Posterior cingulate gyrus (tissue), 11 donors: ENCODE measurements around the gene ADAMTS8.
A peak's percentile ranks its signal among the peaks of the same experiment; 100 is the strongest.

Experiments
- DNase-seq, 10 donors: peaks; one replicate each; pipeline versions ENCODE4 v3.0.0 to v3.0.0-alpha.2; 2020 to 2021; ENCODE audit warnings: mixed read lengths in 3 of 10
- intact Hi-C: fragments of 100-400 bp; cut with DNase I; formaldehyde crosslinking; loops from one replicate; pipeline ENCODE4 v1.15.1; 2023

ADAMTS8 gene

GRCh38 chr11:130441719-130442118, 13.3 kb upstream of the ADAMTS8 start:
- intact Hi-C loops: no loop called here
- DNase-seq: no peak

- intact Hi-C loops: loop anchor here (10.0 kb wide), 1 partner anchor 455 kb away; no protein-coding TSS in a partner anchor
- peak in 2 of 10 donors; percentile 22 to 62 for DNase-seq
Observed at GRCh38 chr11:130439876-130440275, 11.5 kb upstream of the ADAMTS8 start.

- DNase-seq: no peak
- intact Hi-C loops: loop anchor here (10.0 kb wide), 1 partner anchor 456 kb away; no protein-coding TSS in a partner anchor
Observed at GRCh38 chr11:130439160-130439519, 10.7 kb upstream of the ADAMTS8 start.

- peak in 2 of 10 donors; percentile 26 to 52 for DNase-seq
- intact Hi-C loops: loop anchor here (10.0 kb wide), 1 partner anchor 456 kb away; no protein-coding TSS in a partner anchor
Observed at GRCh38 chr11:130438401-130439159, 10.2 kb upstream of the ADAMTS8 start.

GRCh38 chr11:130437848-130438247, 9.4 kb upstream of the ADAMTS8 start:
- DNase-seq: peak in 2 of 10 donors; percentile 25 to 26
- intact Hi-C loops: loop anchor here (10.0 kb wide), 1 partner anchor 457 kb away; no protein-coding TSS in a partner anchor

- intact Hi-C loops: loop anchor here (10.0 kb wide), 1 partner anchor 459 kb away; no protein-coding TSS in a partner anchor
- DNase-seq: peak in 1 of 10 donors; percentile 25
Observed at GRCh38 chr11:130436171-130436570, 7.8 kb upstream of the ADAMTS8 start.

- DNase-seq: no peak
- intact Hi-C loops: loop anchor here (1.0 to 10.0 kb wide), 3 partner anchors 231 to 459 kb away; no protein-coding TSS in a partner anchor
Observed at GRCh38 chr11:130435671-130436070, 7.3 kb upstream of the ADAMTS8 start.

- intact Hi-C loops: loop anchor here (1.0 to 10.0 kb wide), 3 partner anchors 232 to 460 kb away; no protein-coding TSS in a partner anchor
- DNase-seq: peak; percentile 67 to 97 (median 79)
Observed at GRCh38 chr11:130434521-130435223, 6.3 kb upstream of the ADAMTS8 start.

GRCh38 chr11:130433357-130433756, 4.9 kb upstream of the ADAMTS8 start:
- DNase-seq: no peak
- intact Hi-C loops: loop anchor here (10.0 kb wide), 1 partner anchor 461 kb away; no protein-coding TSS in a partner anchor

- DNase-seq: no peak
- intact Hi-C loops: loop anchor here (1.0 to 10.0 kb wide), 2 partner anchors 218 to 463 kb away; no protein-coding TSS in a partner anchor
Observed at GRCh38 chr11:130431801-130432200, 3.4 kb upstream of the ADAMTS8 start.

- peak; percentile 60 to 95 (median 83) for DNase-seq
- intact Hi-C loops: loop anchor here (1.0 to 10.0 kb wide), 2 partner anchors 217 to 463 kb away; no protein-coding TSS in a partner anchor
Observed at GRCh38 chr11:130431331-130431773, 2.9 kb upstream of the ADAMTS8 start.

GRCh38 chr11:130429983-130430382, 1.6 kb upstream of the ADAMTS8 start:
- intact Hi-C loops: loop anchor here (2.0 to 10.0 kb wide), 2 partner anchors 117 to 465 kb away; no protein-coding TSS in a partner anchor
- DNase-seq: no peak

GRCh38 chr11:130429120-130429681, 792 bp upstream of the ADAMTS8 start:
- DNase-seq: peak in 1 of 10 donors; percentile 13
- intact Hi-C loops: loop anchor here (2.0 kb wide), 1 partner anchor 116 kb away; no protein-coding TSS in a partner anchor

- intact Hi-C loops: loop anchor here (1.0 to 2.0 kb wide), 3 partner anchors 37 to 214 kb away; no protein-coding TSS in a partner anchor
- peak in 6 of 10 donors; percentile 62 to 95 (median 80) for DNase-seq
Observed at GRCh38 chr11:130427581-130428315, 661 bp downstream of the ADAMTS8 start.

- DNase-seq: peak in 4 of 10 donors; percentile 31 to 88 (median 82)
- intact Hi-C loops: loop anchor here (1.0 to 2.0 kb wide), 2 partner anchors 36 to 214 kb away; no protein-coding TSS in a partner anchor
Observed at GRCh38 chr11:130426837-130427341, 1.5 kb downstream of the ADAMTS8 start.

GRCh38 chr11:130426223-130426836, 2.1 kb downstream of the ADAMTS8 start:
- intact Hi-C loops: loop anchor here (2.0 kb wide), 1 partner anchor 36 kb away; no protein-coding TSS in a partner anchor
- peak in 6 of 10 donors; percentile 62 to 95 (median 71) for DNase-seq

- intact Hi-C loops: no loop called here
- DNase-seq: peak in 3 of 10 donors; percentile 39 to 62 (median 42)
Observed at GRCh38 chr11:130425156-130425555, 3.3 kb downstream of the ADAMTS8 start.

- peak in 2 of 10 donors; percentile 33 to 64 for DNase-seq
- intact Hi-C loops: no loop called here
Observed at GRCh38 chr11:130424613-130425140, 3.7 kb downstream of the ADAMTS8 start.
